NOMO-1 treated with DMSO at 0.1 percent for 48 hours (cell line): Measurements from ENCODE around the gene PCDH7.
A peak's percentile ranks its signal among the peaks of the same experiment; 100 is the strongest.

Experiments
- DNase-seq: peaks from one replicate; lab custom pipeline; 2025; ENCODE audit not compliant: unreplicated experiment; lab: John Stamatoyannopoulos, UW

Gene PCDH7, protein sequence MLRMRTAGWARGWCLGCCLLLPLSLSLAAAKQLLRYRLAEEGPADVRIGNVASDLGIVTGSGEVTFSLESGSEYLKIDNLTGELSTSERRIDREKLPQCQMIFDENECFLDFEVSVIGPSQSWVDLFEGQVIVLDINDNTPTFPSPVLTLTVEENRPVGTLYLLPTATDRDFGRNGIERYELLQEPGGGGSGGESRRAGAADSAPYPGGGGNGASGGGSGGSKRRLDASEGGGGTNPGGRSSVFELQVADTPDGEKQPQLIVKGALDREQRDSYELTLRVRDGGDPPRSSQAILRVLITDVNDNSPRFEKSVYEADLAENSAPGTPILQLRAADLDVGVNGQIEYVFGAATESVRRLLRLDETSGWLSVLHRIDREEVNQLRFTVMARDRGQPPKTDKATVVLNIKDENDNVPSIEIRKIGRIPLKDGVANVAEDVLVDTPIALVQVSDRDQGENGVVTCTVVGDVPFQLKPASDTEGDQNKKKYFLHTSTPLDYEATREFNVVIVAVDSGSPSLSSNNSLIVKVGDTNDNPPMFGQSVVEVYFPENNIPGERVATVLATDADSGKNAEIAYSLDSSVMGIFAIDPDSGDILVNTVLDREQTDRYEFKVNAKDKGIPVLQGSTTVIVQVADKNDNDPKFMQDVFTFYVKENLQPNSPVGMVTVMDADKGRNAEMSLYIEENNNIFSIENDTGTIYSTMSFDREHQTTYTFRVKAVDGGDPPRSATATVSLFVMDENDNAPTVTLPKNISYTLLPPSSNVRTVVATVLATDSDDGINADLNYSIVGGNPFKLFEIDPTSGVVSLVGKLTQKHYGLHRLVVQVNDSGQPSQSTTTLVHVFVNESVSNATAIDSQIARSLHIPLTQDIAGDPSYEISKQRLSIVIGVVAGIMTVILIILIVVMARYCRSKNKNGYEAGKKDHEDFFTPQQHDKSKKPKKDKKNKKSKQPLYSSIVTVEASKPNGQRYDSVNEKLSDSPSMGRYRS (N-terminal part only)

GRCh38 chr4:30720021-30720660, at the start of gene PCDH7:
PCDH7 (plus strand) TSS chr4:30720369; CDS start chr4:30721423, 1,054 bp downstream.
- DNase-seq: no peak

DNA sequence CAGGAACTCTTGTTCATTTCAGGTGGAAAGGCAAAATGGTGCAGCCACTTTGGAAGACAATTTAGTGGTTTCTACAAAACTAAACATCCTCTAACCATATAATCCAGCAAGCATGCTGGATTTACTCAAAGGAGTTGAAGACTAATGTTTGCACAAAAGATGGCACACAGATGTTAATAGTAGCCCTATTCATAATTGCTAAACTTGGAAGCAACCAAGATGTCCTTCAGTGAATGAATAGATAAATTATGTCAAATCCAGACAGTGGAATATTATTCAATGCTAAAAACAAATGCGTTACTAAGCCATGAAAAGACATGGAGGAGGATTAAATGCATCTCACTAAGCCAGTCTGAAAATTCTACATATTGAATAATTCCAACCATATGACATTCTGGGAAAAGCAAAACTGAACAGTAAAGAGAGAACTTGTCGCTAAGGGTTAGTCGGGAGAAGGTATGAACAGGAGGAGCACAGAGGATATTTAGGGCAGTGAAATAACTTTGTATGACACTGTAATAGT, 48.2 kb upstream of the PCDH7 start:
- no peak for DNase-seq

- no peak for DNase-seq
Observed at GRCh38 chr4:30696191-30696590, 24.0 kb upstream of the PCDH7 start.

- DNase-seq: no peak
Observed at GRCh38 chr4:30714408-30715031, 5.6 kb upstream of the PCDH7 start.

DNA sequence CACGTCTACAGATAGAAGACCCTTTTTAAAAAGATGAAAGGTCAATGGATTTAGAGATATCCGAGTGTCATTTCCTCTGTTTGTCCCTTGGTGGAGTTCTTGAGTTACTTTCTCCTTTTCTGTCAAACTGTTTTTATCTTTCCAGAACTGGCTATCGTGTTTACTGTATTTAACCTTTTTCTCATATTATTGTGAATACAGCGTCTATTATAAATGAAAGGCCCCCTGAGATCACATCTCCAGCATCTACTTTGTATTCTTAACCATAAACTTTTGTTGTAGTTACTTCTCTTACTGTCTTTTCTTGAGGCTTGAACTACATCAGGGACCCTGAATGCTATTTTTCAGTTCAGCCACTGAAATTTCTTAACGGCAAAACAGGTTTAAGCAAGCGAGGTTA, 4.0 kb upstream of the PCDH7 start:
- peak; percentile 36 for DNase-seq

DNA sequence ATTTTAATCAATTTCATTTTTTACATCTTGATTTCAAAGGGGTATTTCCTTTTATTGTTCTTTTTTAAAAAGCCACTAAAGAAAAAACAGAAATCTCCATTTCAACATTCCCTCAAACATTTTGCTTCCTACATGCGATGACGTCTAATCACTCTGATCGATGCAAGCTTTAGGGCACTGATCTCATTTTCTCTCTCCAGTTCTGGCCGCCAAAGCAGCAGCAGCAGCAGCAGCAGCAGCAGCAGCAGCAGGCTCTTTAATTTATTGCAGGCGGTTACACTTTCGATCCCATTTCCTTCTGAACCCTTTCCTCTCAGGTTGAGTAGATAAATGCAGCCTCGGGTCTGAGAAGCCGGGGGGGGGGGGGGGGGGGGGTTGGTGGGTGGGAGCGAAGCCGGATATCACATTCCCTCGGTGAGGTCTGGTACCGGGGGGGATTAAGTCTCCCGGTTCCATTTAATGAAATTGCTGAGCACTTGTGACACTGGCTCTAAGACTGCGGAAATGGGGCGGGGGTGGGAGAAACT, 3.4 kb upstream of the PCDH7 start:
- peak; percentile 52 for DNase-seq

GRCh38 chr4:30717208-30718020, 2.8 kb upstream of the PCDH7 start:
- peak; percentile 52 for DNase-seq

DNA sequence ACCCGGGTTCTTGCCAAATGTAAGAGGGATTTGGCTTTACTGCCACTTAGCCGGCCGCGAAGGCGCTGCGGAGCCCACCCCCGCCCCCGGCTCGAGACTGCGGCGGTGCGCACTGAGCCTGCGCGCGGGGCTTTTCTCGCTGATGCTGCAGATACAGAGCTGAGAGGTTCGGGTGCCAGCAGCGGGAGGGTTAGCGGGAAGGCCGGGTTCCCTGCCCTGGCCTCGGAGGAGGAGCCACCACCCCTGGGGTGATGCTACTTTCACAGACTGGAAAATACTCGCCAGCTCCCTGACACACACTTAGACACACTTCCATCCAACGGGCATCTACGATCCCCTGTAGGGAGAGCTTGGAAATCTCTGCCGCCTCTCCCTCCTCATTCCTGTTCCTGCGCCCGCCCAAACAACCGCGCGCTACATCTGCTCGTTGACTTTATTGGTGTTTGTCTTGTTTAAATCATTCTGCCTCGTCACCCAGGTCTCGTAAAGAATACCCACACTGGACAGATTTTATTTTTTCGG, 2.1 kb upstream of the PCDH7 start:
- no peak for DNase-seq

GRCh38 chr4:30718641-30719453, 1.3 kb upstream of the PCDH7 start:
- no peak for DNase-seq

- DNase-seq: no peak
Observed at GRCh38 chr4:30719454-30720020, 632 bp upstream of the PCDH7 start.

GRCh38 chr4:30720661-30721184, 554 bp downstream of the PCDH7 start:
- DNase-seq: no peak

GRCh38 chr4:30721185-30722091, 1.3 kb downstream of the PCDH7 start:
- DNase-seq: no peak

DNA sequence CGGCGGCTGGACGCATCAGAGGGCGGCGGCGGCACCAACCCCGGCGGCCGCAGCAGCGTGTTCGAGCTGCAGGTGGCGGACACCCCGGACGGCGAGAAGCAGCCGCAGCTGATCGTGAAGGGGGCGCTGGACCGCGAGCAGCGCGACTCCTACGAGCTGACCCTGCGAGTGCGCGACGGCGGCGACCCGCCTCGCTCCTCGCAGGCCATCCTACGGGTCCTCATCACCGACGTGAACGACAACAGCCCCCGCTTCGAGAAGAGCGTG, 1.9 kb downstream of the PCDH7 start:
- DNase-seq: no peak

- no peak for DNase-seq
Observed at GRCh38 chr4:30722359-30723200, 2.4 kb downstream of the PCDH7 start.

DNA sequence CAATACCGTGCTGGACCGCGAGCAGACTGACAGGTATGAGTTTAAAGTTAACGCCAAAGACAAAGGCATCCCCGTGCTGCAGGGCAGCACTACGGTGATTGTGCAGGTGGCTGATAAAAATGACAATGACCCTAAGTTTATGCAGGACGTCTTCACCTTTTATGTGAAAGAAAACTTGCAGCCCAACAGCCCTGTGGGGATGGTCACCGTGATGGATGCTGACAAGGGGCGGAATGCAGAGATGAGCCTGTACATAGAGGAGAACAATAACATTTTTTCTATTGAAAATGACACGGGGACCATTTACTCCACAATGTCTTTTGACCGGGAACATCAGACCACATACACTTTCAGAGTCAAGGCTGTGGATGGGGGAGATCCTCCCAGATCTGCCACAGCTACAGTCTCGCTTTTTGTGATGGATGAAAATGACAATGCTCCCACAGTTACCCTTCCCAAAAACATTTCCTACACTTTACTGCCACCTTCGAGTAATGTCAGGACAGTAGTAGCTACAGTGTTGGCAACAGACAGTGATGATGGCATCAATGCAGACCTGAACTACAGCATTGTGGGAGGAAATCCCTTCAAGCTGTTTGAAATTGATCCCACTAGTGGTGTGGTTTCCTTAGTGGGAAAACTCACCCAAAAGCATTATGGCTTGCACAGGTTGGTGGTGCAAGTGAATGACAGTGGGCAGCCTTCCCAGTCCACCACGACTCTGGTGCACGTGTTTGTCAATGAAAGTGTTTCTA, 3.2 kb downstream of the PCDH7 start:
- no peak for DNase-seq

DNA sequence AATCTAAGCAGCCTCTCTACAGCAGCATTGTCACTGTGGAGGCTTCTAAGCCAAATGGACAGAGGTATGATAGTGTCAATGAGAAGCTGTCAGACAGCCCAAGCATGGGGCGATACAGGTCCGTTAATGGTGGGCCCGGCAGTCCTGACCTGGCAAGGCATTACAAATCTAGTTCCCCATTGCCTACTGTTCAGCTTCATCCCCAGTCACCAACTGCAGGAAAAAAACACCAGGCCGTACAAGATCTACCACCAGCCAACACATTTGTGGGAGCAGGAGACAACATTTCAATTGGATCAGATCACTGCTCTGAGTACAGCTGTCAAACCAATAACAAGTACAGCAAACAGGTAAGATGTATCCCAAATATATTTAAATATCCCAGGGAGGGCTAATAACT, 4.1 kb downstream of the PCDH7 start:
- no peak for DNase-seq
